ENCODE measurements around the gene PSME4.

PSME4 gene

GRCh38 chr2:53970724-53971602, at the start of gene PSME4:
TSS of gene PSME4 (minus strand) at chr2:53970993. CDS start at chr2:53970784, 209 bp downstream.
- peak; percentile 96 for DNase-seq

- DNase-seq, result no peak
Measured at GRCh38 chr2:54015798-54016699, 45.3 kb upstream of the PSME4 start.

GRCh38 chr2:54013996-54014395, 43.2 kb upstream of the PSME4 start:
- no peak for DNase-seq

GRCh38 chr2:54012538-54013141, 41.8 kb upstream of the PSME4 start:
- no peak for DNase-seq

GRCh38 chr2:54009549-54009948, 38.8 kb upstream of the PSME4 start:
- no peak for DNase-seq

- DNase-seq, result no peak
Measured at GRCh38 chr2:54008439-54008838, 37.6 kb upstream of the PSME4 start.

GRCh38 chr2:54000524-54000923, 29.7 kb upstream of the PSME4 start:
- no peak for DNase-seq

- no peak for DNase-seq
Measured at GRCh38 chr2:54000122-54000521, 29.3 kb upstream of the PSME4 start.

- no peak for DNase-seq
Measured at GRCh38 chr2:53998834-53999233, 28.0 kb upstream of the PSME4 start.

- no peak for DNase-seq
Measured at GRCh38 chr2:53994818-53995808, 24.3 kb upstream of the PSME4 start.

- no peak for DNase-seq
Measured at GRCh38 chr2:53991948-53992347, 21.2 kb upstream of the PSME4 start.

GRCh38 chr2:53989210-53989862, 18.5 kb upstream of the PSME4 start:
- no peak for DNase-seq

- no peak for DNase-seq
Measured at GRCh38 chr2:53987336-53987921, 16.6 kb upstream of the PSME4 start.

- DNase-seq, result no peak
Measured at GRCh38 chr2:53985646-53986045, 14.9 kb upstream of the PSME4 start.

- DNase-seq, result peak; percentile 39
Measured at GRCh38 chr2:53969968-53970723, 647 bp downstream of the PSME4 start.

GRCh38 chr2:53969285-53969967, 1.4 kb downstream of the PSME4 start:
- peak; percentile 13 for DNase-seq

- no peak for DNase-seq
Measured at GRCh38 chr2:53964987-53965687, 5.7 kb downstream of the PSME4 start.

- DNase-seq, result no peak
Measured at GRCh38 chr2:53964257-53964952, 6.4 kb downstream of the PSME4 start.

All from activated CD4-positive, alpha-beta T cell treated with anti-CD3 and anti-CD28 coated beads for 48 hours (primary cell).